ENCODE results near the gene AADACL3. TPM values are rescaled to one million over a fixed set of nuclear protein-coding genes. Genes with fewer than 3 reads are reported as not detected.
"Not testable (repeated sequence)": the region's sequence is repeated elsewhere in the genome, so short reads cannot be mapped to it uniquely, and the experiment has no call there.

Gene AADACL3
- total and polyA plus RNA-seq, 10 of the 15 experiments (the other 5 are each of a cell fraction or from before 2014, with no cell fraction given): not detected

DNA sequence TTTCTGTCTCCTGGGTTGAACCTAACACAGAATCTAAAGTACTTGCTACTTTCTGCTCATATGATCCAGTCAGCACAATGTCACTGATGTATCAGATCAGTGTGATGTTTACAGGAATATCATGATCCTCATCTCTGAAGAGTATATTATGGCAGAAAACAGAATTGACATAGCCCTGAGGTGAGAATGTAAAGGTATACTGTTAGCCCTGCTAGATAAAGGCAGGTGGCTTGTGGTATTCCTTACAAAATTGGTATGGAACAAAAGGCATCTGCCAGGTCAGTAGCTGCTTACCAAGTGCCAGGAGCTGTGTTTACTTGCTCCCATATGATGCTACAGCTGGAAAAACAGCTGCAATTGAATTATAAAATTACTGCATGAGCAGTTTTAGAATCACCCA, 41.6 kb upstream of the AADACL3 start (continued):
- TF ChIP-seq, protein P1, sequence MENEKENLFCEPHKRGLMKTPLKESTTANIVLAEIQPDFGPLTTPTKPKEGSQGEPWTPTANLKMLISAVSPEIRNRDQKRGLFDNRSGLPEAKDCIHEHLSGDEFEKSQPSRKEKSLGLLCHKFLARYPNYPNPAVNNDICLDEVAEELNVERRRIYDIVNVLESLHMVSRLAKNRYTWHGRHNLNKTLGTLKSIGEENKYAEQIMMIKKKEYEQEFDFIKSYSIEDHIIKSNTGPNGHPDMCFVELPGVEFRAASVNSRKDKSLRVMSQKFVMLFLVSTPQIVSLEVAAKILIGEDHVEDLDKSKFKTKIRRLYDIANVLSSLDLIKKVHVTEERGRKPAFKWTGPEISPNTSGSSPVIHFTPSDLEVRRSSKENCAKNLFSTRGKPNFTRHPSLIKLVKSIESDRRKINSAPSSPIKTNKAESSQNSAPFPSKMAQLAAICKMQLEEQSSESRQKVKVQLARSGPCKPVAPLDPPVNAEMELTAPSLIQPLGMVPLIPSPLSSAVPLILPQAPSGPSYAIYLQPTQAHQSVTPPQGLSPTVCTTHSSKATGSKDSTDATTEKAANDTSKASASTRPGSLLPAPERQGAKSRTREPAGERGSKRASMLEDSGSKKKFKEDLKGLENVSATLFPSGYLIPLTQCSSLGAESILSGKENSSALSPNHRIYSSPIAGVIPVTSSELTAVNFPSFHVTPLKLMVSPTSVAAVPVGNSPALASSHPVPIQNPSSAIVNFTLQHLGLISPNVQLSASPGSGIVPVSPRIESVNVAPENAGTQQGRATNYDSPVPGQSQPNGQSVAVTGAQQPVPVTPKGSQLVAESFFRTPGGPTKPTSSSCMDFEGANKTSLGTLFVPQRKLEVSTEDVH (IDR thresholded peaks at IDR 0.05; ENCODE audit: low read depth, partially characterized antibody): no peak
- TF ChIP-seq NR2C2 (IDR thresholded peaks at IDR 0.05; ENCODE audit: borderline replicate concordance, control insufficient read depth, insufficient read length, low read depth): no peak
- no peak for TF ChIP-seq BRCA1 (IDR thresholded peaks at IDR 0.05; ENCODE audit: low read depth, low read length)
- no peak for TF ChIP-seq ZNF24 (IDR thresholded peaks at IDR 0.05)
- no peak for TF ChIP-seq KAT2A (conservative IDR thresholded peaks at IDR 0.05; ENCODE audit: control insufficient read depth, low read depth, low read length)
- TF ChIP-seq FOS (IDR thresholded peaks at IDR 0.05; ENCODE audit: borderline replicate concordance, extremely low read depth, insufficient read length): no peak
- no peak for TF ChIP-seq ATF3 (IDR thresholded peaks at IDR 0.05; ENCODE audit: borderline replicate concordance, extremely low read depth, low read depth, low read length)
- TF ChIP-seq JUND (IDR thresholded peaks at IDR 0.05; ENCODE audit: low read depth, low read length): no peak
- TF ChIP-seq SMC3 (IDR thresholded peaks at IDR 0.05; ENCODE audit: borderline replicate concordance, low read length): no peak
- TF ChIP-seq RUNX3 (IDR thresholded peaks at IDR 0.05; ENCODE audit: low read length): no peak

DNA sequence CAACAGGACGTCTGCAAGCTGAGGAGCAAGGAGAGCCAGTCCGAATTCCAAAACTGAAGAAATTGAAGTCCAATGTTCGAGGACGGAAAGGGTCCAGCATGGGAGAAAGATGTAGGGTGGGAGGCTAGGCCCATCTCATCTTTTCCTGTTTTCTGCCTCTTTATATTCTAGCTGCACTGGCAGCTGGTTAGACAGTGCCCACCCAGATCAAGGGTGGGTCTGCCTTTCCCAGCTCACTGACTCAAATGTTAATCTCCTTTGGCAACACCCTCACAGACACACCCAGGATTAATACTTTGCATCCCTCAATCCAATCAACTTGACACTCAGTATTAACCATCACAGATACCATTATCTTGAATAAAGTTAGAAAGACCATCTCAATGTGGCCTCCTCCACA, 39.8 kb upstream of the AADACL3 start:
- intact Hi-C loops (cut with micrococcal nuclease; ENCODE audit: unreplicated experiment); H3K9me3 ChIP-seq (replicated peaks; ENCODE audit: control insufficient read depth, insufficient read depth, low read length); in situ Hi-C loops (cut with MboI); RAD21 ChIA-PET (ENCODE audit: unreplicated experiment); H3K4me1 ChIP-seq (ENCODE audit: control insufficient read depth, insufficient read depth, low read length); H4K20me1 ChIP-seq (ENCODE audit: control insufficient read depth, insufficient read depth); DNase-seq (ENCODE audit: low read depth, low spot score); BruUV-seq (replicated peaks); H3K9ac ChIP-seq (ENCODE audit: control insufficient read depth, insufficient read depth, low read length); H3K4me3 ChIP-seq; H3K4me2 ChIP-seq (ENCODE audit: control insufficient read depth, insufficient read depth); H3K79me2 ChIP-seq (ENCODE audit: control insufficient read depth, insufficient read depth, low read length); CTCF ChIA-PET; H3K27ac ChIP-seq (ENCODE audit: control insufficient read depth, insufficient read depth); ATAC-seq; H3K36me3 ChIP-seq (ENCODE audit: control insufficient read depth in 2 of 2, insufficient read depth in 2 of 2, low read length in 1 of 2); FAIRE-seq; H2AFZ ChIP-seq (ENCODE audit: control insufficient read depth, low read depth, low read length); SMC1A ChIA-PET (ENCODE audit: uncharacterized antibody, unreplicated experiment); H3K27me3 ChIP-seq (replicated peaks in 1 of 2; ENCODE audit: control insufficient read depth in 2 of 2, insufficient read depth in 2 of 2, low read length in 1 of 2): not testable (repeated sequence)
- 14% methylated on average over 4 of the region's 4 CpGs for WGBS (ENCODE audit: insufficient coverage, insufficient replicate concordance, low lambda C conversion rate, missing lambda C conversion rate)
- POLR2A ChIA-PET: interaction anchor here (0.7 kb wide), 1 partner anchor 16 kb away, joined by 4 read pairs; no protein-coding TSS in a partner anchor

Data from GM12878 (cell line).